ENCODE data around the gene MLH3. TPM values are rescaled to one million over a fixed set of nuclear protein-coding genes. Genes with fewer than 3 reads are reported as not detected.
A peak's percentile ranks its signal among the peaks of the same experiment; 100 is the strongest.
"Not testable (repeated sequence)": the region's sequence is repeated elsewhere in the genome, so short reads cannot be mapped to it uniquely, and the experiment has no call there.

MLH3 gene
- total RNA-seq, 3 donors from 2014 or later (not counting 1 experiment from before 2014, with no cell fraction given), result 15.5 to 20.7 (median 19.1) TPM

GRCh38 chr14:75068294-75069120 is 17.2 kb upstream of the MLH3 start:
- DNase-seq (no peak), ATAC-seq (no peak)
- H3K27ac ChIP-seq (ENCODE audit: low read length), result no peak overlapping the region
- H3K9me3 ChIP-seq (ENCODE audit: control insufficient read depth, insufficient read depth, low read length), result no peaks in the 10 kb centered on the region
- no peaks in the 10 kb centered on the region for H3K27me3 ChIP-seq (ENCODE audit: control insufficient read depth, insufficient read depth, low read length)
- 62% methylated on average over 14 of the region's 15 CpGs for WGBS (ENCODE audit: insufficient coverage)
- Mint-ChIP-seq H3K9me3 (no peaks in the 10 kb centered on the region), H3K4me1 (peaks cover 8 to 12% of the 10 kb centered on the region in 2 donors), H3K4me3 (no peak overlapping the region), H3K27ac (no peak overlapping the region), H3K27me3 (ENCODE audit: low read depth in 2 of 2) (no peaks in the 10 kb centered on the region), H3K36me3 (no peaks in the 10 kb centered on the region)
- intact Hi-C loops (cut with micrococcal nuclease), result no loop called here
- H3K36me3 ChIP-seq (ENCODE audit: control insufficient read depth, insufficient read depth, low read length), result no peaks in the 10 kb centered on the region
- peak overlapping the region; percentile 76 for H3K4me3 ChIP-seq (ENCODE audit: low read length)
- peaks cover 13% of the 10 kb centered on the region for H3K4me1 ChIP-seq (ENCODE audit: control insufficient read depth, insufficient read depth, low read length)
- TF ChIP-seq CTCF (IDR thresholded peaks at IDR 0.05), result no peak

GRCh38 chr14:75067765-75068164 is 16.5 kb upstream of the MLH3 start:
- H3K27ac ChIP-seq (ENCODE audit: low read length); H3K4me3 Mint-ChIP-seq; H3K27ac Mint-ChIP-seq; H3K9me3 Mint-ChIP-seq; ATAC-seq; DNase-seq; intact Hi-C loops (cut with micrococcal nuclease); H3K27me3 Mint-ChIP-seq (ENCODE audit: low read depth in 2 of 2); H3K36me3 ChIP-seq (ENCODE audit: control insufficient read depth, insufficient read depth, low read length); H3K4me3 ChIP-seq (ENCODE audit: low read length); H3K9me3 ChIP-seq (ENCODE audit: control insufficient read depth, insufficient read depth, low read length); H3K27me3 ChIP-seq (ENCODE audit: control insufficient read depth, insufficient read depth, low read length); H3K36me3 Mint-ChIP-seq: not testable (repeated sequence)
- over 99% methylated on average over 4 of the region's 4 CpGs for WGBS (ENCODE audit: insufficient coverage)
- peaks cover 16 to 19% of the 10 kb centered on the region in 2 donors for H3K4me1 Mint-ChIP-seq
- H3K4me1 ChIP-seq (ENCODE audit: control insufficient read depth, insufficient read depth, low read length), result peaks cover 20% of the 10 kb centered on the region

- ATAC-seq (no peak), DNase-seq (no peak)
- WGBS (ENCODE audit: insufficient coverage), result 98% methylated on average over 1 of the region's 1 CpG
- H3K27me3 ChIP-seq (ENCODE audit: control insufficient read depth, insufficient read depth, low read length), result no peaks in the 10 kb centered on the region
- Mint-ChIP-seq H3K4me1 (peaks cover 18 to 22% of the 10 kb centered on the region in 2 donors), H3K4me3 (no peak overlapping the region), H3K36me3 (no peaks in the 10 kb centered on the region), H3K9me3 (no peaks in the 10 kb centered on the region), H3K27me3 (ENCODE audit: low read depth in 2 of 2) (no peaks in the 10 kb centered on the region), H3K27ac (no peak overlapping the region)
- H3K4me1 ChIP-seq (ENCODE audit: control insufficient read depth, insufficient read depth, low read length), result peaks cover 20% of the 10 kb centered on the region
- no peak overlapping the region for H3K27ac ChIP-seq (ENCODE audit: low read length)
- no peaks in the 10 kb centered on the region for H3K36me3 ChIP-seq (ENCODE audit: control insufficient read depth, insufficient read depth, low read length)
- no peaks in the 10 kb centered on the region for H3K9me3 ChIP-seq (ENCODE audit: control insufficient read depth, insufficient read depth, low read length)
- TF ChIP-seq CTCF (IDR thresholded peaks at IDR 0.05), result no peak
- intact Hi-C loops (cut with micrococcal nuclease), result no loop called here
- no peak overlapping the region for H3K4me3 ChIP-seq (ENCODE audit: low read length)
Observed at GRCh38 chr14:75067212-75067611, 15.9 kb upstream of the MLH3 start.

GRCh38 chr14:75066691-75067090 is 15.4 kb upstream of the MLH3 start:
- no peaks in the 10 kb centered on the region for H3K36me3 ChIP-seq (ENCODE audit: control insufficient read depth, insufficient read depth, low read length)
- 100% methylated on average over 2 of the region's 3 CpGs for WGBS (ENCODE audit: insufficient coverage)
- ATAC-seq (no peak), DNase-seq (no peak)
- no peak for TF ChIP-seq CTCF (IDR thresholded peaks at IDR 0.05)
- Mint-ChIP-seq H3K27ac (no peak overlapping the region), H3K27me3 (ENCODE audit: low read depth in 2 of 2) (no peaks in the 10 kb centered on the region), H3K4me3 (no peak overlapping the region), H3K9me3 (no peaks in the 10 kb centered on the region), H3K4me1 (peaks cover 18 to 22% of the 10 kb centered on the region in 2 donors), H3K36me3 (no peaks in the 10 kb centered on the region)
- no peaks in the 10 kb centered on the region for H3K9me3 ChIP-seq (ENCODE audit: control insufficient read depth, insufficient read depth, low read length)
- H3K4me1 ChIP-seq (ENCODE audit: control insufficient read depth, insufficient read depth, low read length), result peaks cover 20% of the 10 kb centered on the region
- intact Hi-C loops (cut with micrococcal nuclease), result no loop called here
- no peak overlapping the region for H3K4me3 ChIP-seq (ENCODE audit: low read length)
- no peak overlapping the region for H3K27ac ChIP-seq (ENCODE audit: low read length)
- H3K27me3 ChIP-seq (ENCODE audit: control insufficient read depth, insufficient read depth, low read length), result no peaks in the 10 kb centered on the region
